CD4-positive, alpha-beta T cell treated with Interleukin-21 for 1 hour (primary cell): Measurements from ENCODE around the gene HOXA10.
A peak's percentile ranks its signal among the peaks of the same experiment; 100 is the strongest.

Experiments used
- DNase-seq: peaks from one replicate; pipeline ENCODE4 v3.0.0-alpha.2; 2020

Gene HOXA10

DNA sequence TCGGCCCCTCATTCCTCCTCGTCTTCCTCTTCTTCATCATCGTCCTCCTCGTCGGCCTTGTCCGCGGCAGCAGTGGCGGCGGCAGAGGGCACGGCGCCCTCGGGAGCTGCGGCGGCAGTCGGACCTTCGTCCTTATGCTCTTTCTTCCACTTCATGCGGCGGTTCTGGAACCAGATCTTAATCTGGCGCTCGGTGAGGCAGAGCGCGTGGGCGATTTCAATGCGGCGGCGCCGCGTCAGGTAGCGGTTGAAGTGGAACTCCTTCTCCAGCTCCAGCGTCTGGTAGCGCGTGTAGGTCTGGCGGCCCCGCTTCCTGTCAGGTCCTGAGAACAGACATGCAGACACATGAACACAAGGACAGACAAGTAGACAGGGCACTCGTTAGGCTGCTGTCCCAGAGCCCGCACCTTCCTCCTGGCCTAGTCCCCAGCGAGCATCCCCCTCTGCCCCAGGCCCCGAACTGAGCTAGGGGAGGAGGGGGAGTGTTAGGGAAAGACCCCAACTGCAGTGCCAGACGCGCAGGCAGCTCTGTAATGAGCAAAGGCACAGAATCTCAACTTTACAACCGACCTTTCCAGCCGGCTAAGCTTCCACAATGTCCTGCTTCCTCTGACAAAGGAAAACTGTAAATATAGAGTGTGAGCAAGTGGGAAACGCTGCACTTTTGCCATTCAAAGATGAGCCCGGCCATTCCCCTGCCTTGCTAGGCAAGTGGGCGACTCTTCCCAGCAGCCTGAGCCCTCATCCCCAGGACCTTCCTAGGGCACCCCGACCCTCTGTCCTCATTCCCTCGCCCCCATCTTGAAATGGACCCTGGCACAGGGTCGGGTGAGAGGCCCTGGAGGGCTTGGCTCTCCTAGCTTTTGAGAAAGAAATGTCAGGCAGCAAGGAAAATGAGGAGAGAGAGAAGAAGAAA, 19.0 kb downstream of the HOXA10 start:
- no peak for DNase-seq

DNA sequence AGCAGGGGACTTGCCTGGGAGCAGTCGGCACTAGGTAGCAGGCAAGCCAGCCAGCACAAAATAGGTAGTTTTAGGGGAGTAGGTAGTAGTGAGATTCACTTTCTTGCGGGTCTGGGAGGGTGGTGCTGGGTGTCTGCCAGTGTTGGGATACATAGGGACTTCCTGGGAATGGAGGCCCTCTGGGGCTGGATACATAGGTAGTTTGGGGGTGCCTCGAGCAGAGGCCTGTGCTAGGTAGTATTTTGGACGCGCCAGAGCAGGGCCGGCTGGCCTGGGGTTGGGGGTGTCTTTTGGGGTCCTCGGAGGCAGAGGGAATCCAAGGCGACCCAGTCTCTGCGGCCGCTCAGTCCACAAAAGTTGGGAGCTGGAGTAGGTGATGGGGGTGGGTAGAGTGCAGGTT, 19.8 kb downstream of the HOXA10 start:
- no peak for DNase-seq

DNA sequence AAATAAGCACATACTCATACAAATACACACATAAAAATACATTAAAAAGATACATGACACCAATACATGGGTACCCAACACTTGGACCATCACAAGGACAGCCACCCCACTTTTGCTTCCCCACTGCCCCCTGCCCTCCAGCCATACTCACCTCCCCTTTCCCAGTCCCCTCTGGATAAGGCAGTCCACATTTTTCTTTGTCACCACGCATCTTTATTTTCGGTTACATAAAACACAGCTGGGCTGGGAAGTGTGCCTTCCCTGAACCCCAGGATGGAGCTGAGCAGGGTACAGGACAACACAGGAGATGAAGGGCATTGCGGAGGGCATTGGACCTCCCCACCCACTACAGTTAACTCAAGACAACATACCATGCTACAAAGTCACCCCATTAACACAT, 20.6 kb downstream of the HOXA10 start:
- DNase-seq, result no peak

DNA sequence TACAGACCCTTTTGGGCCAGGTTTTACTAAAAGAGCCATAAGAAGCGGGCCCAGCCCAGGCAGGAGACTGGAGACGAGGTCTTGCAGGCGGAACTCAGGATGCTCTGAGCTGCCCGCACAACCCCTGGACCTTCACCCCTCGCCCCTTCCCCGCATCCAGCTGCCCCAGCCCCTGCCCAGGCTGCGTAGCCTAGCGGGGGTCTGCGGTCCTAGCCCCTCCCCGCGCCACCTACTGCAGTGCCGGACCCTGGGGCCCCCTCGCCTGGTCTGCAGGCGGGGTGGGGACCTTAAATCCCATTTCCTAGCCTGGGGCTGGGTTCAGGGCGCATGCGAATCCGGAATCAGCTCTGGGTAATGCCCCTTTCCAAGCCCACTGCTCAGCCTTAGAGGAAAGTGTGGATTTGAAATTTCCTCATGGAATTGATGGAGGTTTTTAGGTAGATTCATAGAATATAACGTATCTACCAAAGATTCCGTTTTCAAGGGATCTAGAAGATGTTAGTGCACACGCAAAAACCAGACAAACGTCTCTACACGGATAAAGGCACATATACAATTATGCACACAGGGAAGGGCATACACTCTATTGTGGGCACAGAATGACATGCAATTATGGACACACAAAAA, 21.2 kb downstream of the HOXA10 start:
- no peak for DNase-seq

DNA sequence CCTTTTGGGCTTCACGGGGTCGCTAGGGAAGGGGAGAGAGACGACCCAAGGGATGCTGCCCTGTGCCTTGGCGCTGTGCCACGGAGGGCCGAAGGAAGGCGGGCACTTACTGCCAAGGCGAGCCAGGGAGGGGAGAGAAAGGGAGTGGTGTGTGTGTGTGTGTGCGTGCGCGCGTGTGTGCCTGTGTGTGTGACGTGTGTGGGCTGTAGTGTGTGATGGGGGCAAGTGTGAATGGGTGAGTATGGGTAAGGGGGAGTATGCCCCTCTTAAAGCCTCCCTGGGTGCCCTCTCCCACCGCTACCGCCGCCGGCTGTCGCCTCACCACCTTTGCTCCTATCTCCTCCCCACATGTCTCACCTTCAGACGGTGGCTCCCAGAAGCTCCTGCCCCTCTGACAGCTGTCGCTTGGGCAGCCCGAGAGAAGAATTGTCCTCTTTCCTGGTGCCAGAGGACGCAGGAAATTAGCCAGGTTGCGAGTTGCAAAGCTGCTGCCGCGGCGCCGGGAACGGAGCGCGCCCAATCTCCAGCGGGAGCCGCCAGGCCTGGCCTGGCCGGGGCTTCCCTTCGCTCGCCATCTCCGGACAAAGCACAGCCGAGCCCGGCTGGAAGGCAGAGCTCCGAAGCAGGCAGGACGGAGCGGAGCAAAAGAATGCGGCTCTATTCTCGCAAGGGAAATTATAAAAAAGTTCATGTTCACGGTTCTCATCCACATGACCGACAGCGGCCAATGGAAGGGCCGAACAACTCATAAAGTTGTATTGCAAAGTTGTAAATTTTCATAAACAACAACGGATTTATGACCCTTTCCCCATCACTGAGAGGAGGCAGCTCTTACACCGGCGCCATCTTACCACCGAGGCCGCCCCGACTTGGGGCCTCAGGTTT, 21.9 kb downstream of the HOXA10 start, which contains the start of gene HOXA3:
TSS of gene HOXA3 (minus strand) at position 653 of the 885 bp plus-strand sequence. CDS start 41,943 bp downstream, outside the sequence.
- DNase-seq, result no peak

DNA sequence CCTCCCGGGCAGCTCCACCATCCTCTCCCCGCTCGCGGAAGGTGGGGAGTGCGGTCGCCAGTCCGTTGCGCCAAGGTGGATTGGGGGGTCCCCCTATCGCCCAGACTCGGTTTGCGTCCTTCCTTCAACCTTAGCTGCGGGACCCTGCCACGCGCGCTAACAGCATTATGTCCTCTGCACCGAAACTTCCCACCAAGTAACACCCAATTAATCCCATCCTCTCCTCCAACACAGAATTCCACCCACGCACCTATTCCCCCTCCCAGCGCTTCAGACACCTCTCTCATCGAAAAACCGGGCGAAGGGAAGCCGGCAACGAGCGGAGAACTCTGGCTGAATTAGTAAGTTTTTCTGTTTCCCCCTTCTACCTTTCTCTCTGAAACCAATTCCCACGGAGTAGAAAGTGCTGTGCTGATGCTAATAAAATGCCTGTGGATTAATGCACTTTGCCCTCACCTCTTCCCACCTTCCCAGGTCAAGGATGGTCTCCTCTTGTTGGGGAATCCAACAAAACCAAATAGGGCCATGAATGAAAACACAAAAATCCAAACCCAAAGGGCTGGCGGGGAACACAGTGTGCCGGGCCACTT, 22.7 kb downstream of the HOXA10 start:
- no peak for DNase-seq

DNA sequence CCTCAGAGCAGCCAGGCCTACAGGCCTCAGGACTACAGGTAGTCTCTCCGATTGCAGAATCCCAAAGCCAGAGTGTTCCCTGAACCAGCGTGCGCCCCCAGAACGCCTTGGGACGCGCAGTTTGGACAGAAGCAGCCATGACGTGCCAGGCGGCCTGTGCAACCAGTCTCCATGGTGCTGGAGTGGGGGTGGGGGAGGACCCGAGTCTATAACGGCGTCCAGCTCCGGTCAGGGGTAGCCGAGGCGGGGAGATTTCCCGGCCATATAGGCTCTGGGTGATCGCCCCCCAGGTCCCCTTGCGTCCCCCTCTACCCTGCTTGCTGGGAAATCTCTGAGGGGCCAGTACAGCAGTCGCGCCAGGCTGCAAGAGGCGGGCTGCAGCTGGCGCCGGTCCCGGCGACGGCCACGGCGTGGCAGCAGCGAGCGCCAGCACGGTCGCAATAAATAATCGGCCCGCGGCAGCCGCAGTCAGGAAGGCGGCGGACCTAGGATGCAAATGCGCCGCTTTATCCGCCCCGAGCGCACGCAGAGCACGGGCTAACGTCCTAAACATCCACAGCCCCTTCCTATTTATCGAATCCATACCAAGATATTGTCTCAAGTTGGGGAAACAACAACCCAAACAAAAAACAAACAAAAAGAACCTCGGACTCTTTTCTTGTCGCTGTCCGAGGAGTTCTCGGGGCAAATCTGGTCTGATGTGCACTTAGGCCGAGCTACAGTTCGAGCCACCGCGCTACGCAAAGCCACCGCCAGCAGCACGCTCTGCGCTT, 23.4 kb downstream of the HOXA10 start:
- peak; percentile 68 for DNase-seq

DNA sequence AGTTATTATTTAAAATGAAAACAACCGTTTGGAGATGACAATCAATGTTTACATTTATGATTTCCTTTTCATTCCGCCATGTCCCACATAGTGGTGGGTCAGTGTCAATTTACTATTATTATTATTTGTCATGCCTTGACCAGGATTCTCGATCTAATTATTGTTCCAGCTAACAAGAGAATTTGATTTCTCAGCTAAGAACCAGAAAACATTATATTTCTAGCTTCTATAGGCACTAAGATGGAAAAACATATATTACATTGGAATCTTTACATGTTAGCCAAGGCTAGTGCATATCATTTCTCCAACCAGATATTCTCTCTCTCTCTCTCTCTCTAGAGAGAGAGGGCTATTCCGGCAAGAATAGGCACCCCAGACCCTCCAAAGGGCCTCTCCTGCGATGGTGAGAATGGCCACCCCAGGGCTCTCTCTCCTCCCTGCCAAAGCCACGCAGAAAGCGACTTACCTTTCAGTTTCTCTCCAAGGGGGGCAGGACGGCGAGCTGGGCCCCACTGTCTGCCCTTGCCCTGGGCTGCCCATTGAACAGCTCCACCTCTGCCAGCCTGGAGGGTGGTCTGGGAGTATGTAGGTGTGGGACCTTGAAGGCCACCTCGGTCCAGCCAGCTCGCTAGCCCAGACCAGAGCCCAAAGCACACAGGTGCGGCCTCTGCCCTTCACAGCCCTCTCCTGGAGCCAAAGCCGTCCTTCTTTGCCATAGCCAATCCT, 24.1 kb downstream of the HOXA10 start:
- no peak for DNase-seq

DNA sequence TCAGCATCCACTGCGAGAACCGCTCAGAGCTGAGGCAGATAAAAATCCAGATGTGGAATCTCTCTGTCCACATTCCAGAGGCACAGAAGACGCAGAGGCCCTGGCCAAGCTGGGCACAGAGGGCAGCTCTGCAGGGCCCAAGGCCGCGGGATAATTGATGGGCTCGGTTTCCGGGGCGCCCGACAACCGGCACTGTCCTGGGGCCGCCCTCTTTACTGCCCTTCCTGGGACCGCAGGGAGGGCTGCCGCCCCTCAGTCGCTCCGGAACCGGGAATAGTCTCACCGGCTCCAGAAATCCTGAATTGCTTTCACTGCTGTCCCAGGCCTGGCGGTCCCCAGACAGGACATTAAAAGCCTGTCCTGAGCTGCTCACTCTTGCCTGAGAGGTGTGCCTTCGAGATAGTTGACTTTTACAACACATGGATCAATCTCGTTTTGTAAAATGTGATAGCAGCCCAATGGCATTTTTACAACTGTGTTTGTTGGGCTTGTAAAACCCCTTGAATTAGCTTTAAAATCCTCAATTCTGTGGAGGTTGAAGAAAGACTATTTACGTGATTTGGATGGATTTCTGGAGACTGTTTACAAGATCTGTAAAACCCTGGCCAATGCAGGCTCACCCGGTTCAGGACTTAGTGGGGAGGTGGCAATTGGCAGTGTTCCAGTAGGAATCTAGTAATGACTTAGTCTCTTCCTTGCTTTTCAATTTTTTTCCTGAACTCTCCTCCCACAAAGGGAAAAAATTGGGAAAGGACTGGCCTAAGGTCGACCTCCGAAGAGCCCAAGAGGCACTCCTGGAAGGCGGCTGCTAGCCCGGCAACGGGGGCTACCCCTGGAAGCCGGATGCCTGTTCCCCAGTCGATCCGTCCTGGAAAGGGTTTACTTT, 25.1 kb downstream of the HOXA10 start:
- no peak for DNase-seq

DNA sequence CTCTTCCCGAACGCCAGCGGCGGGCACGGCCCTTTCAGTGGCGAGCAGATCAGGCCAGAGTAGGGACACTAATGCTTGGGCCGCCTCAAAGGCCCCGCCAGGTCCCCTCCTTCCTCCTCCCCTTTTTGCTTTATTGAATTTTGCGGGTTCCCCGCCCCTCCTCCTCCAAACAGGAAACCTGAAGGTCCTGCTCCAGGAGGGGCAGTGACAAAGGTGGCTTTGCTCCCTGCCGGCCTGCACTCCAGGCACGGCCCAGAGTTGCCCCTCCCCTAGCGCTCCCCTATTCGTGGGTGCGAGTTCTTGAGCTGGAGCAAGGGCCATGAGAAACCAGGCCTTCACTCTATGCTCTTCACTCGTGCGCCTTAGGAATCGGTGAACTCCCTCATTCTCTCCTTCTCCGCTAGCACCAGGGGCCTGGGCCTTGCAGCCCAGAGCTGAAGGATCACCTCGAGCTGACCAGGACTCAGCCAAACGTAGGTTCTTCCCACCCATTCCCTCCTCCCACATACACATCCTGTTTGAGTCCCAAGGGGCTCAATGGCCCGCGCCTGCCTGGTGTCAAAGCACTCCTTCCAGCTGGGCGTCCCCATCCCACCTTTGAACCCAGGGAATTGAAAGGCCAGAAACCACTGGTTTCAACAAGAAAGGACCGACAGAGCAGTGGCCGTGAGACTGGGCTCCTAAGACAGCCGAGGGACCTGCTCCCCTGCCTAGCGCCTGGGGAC, 25.9 kb downstream of the HOXA10 start:
- DNase-seq, result no peak

DNA sequence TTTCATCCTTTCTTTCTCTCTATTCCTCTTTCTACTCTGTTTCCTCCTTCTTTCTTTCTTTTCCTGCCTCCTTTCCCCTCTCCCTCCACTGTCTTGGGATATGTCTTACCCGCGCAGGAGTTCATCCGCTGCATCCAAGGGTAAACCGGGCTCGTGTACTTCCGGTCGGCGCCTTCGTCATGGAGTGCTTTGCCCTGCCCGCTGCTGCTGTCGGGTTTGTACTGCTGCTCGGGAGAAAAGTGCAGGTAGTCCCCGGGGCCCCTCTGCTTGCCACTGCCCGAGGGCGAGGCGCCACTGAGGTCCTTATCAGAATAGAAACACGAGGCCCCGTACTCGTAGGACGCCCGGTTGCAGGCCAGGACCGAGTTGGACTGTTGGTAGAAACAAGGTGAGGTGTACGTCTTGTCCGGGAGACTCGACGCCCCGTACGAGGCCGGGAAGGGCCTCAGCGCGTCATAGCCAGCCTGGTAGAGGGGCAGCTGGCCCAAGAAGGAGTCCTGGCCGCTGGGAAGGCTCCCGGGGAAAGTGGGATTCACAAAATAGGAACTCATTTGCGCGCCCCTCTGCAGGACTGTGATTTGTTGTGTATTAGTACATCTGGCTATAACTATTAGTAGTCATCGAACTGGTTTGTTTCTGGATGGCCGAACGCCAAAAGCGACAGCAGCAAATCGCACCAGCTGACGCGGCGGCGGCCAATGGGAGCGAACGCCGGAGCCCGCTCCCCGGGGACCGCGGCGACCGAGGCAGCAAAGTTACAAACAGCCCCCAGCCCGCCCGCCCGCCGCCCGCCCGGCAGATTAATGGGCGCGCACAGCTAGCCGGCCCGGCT, 26.7 kb downstream of the HOXA10 start, which contains the start of gene HOXA6:
TSS of gene HOXA6 (minus strand) at position 576 of the 832 bp plus-strand sequence. CDS start at position 551, 25 bp downstream.
- DNase-seq, result no peak

DNA sequence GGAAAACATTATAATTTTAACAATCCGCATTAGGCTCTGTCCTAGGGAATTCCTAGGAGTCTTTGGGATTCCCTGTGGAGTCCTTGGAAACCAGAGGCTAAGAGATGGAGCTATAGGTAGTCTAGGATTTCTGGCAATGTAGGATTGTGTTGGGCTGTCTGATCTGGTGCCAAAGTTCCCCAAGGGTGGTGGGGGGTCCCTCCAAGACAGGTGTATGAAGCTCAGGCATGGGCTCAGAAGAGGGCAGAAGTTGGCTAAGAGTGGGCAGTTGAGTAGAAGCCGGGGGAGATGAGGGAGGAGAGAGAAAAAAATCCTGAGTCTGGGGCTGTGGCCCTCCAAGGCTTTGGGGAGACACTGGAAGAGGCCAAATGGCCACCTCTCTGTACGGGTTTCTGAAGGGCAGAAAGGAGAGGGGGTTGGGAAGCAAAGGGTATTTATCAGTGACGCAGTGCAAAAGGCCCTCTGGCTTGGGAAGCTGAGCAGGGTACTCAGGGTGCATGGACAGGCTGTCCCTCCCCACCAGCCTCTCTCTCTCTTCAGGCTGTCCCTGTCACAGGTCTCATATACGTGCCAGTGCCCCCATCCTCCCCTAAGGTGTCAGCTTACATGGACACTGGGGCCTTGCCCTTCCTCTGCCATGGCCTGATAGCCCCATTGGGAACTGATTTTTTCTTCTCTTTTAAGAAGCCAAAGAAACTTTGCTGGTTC, 27.5 kb downstream of the HOXA10 start:
- DNase-seq, result no peak

DNA sequence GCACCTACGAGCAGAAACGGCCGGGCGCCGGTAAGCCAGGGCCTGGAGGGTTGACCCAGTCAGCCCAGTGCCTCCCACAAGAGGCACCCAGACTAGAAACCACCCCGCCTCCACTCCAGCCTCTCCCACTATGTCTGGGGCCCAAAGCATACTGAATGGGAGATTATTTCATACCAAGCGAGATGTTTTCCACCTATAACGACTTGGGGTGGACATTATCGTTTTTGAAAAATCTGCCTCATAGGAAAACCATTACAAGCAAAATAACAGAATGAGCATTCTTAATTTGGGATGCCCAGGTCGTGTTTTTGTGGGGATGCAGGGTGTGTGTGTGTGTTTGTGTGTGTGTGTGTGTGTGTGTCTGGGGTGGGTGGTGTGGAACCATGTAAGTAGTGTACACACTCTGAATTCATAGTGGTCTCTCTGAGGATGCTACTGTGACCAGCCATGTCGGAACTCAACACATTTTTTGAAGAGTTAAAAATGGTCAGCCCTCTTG, 28.2 kb downstream of the HOXA10 start:
- DNase-seq, result no peak

DNA sequence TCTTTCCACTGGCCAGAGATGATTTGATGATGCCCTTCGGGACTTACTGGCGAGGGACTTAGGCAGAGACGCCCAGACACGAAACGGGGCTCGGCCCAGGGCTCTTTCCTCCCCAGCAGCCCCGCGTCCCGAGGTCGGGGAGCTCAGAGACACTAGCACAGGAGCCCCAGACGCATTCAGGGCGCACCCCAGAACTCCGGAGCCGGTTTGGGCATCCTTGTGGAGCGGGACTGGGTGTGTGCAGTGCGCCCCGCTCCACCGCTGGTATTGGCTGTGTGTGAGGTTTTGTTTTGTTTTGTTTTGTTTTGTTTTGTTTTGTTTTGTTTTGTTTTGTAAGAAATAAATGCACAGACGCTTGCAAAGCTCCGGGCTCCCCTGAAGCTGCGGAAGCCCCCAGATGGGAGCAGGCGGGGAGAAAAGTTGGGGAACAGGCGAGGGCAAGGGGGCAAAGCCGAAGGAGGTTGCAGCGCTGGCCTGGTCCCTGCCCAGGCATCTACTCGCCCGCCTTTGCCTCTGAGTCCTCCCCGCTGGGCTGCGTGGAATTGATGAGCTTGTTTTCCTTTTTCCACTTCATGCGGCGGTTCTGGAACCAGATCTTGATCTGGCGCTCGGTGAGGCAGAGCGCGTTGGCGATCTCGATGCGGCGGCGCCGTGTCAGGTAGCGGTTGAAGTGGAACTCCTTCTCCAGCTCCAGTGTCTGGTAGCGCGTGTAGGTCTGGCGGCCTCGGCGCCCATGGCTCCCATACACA, 28.8 kb downstream of the HOXA10 start:
- no peak for DNase-seq

DNA sequence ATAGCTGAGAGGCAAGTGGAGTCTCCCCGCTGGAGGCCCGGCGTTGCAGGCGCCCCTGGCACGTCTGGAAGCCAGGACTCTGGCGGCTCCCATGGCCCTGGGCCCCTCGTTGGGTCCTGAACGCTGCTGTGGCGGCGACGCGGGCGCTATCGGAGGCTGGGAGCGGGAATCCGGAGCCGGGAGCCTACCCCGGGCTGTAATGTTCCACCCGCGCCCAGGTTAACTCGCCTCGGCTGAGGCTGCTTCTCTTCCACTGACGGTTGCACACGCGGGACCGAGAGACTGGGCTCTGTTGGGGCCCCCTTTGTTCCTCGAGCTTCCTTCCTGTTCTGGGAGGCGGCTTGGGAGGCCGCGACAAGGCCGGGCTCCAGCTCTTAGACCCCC, 29.3 kb downstream of the HOXA10 start:
- DNase-seq, result no peak

DNA sequence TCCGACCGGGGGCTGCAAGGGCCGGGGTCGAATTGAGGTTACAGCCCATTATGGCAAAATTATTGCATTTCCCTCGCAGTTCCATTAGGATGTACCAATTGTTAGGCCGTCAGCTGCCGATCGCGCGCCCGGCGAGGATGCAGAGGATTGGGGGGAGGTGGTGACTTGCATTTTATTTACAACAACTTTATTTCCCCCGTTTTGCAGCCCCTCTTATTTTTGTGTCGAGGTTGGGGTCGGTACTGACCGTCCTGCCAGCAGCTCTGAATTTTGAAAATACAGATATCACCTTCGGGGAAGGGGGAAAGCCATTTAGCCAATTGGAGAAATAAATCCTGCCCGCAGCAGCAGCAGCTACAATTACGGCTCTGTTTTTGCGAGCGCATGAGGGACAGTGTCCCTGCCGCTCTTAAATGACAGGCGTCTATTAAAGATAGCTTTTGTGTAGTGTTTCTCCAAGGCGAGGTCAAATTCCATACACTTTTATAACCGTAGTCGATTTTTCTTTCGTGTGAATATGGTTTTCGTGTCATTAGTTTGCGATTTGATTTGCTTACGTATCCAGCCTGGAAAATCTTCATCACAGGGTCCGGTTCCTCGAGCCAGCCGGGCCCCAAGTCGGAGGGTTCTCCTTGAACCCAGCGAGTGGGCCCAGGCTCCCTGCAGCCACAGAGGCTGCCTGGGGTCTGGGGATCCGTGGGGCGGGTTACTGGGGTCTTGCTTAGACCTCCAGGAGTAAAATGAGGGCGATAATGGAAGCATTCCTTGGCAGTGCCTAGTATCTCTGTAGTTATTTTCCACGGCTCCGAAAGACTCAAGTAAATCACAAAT, 30.0 kb downstream of the HOXA10 start:
- no peak for DNase-seq
